ENCODE data around the gene SORD. TPM values are rescaled to one million over a fixed set of nuclear protein-coding genes. Genes with fewer than 3 reads are reported as not detected.

Gene SORD
- total and polyA plus RNA-seq, 8 donors, result 5.5 to 43.3 (median 15.3) TPM

DNA sequence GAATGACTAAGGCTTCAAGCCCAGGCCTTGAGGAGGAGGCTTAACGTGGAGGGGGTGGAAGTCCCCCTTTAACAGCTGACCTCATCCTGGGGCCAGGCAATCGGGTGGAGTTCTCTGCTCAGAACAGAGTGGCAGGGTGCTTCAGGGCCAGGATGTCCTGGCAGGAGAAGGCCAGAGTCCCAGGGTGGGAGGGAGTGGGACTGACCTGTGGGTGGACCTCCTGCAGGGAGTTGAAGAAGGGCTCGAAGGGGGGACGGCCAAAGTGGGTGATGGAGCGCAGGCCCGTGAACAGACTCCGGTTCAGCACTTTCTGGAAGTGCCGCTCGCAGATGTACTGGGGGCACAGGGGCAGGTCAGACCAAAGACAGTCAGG lies 71.3 kb downstream of the SORD start:
- Histone ChIP-seq H3K4me1 (no peaks in the 10 kb centered on the region), H3K27me3 (no peaks in the 10 kb centered on the region), H3K36me3 (peaks cover 0 to 6% (median under 1%) of the 10 kb centered on the region in 4 donors), H3K4me3 (no peak overlapping the region), H3K27ac (no peak overlapping the region), H3K9me3 (no peaks in the 10 kb centered on the region)
- WGBS, 5 donors, result 80 to 84% (median 82%) methylated on average over 9 of the region's 9 CpGs
- TF ChIP-seq POLR2A (IDR thresholded peaks at IDR 0.05) (no peak), EP300 (IDR thresholded peaks at IDR 0.05) (no peak), POLR2AphosphoS5 (IDR thresholded peaks at IDR 0.05) (no peak)
- TF ChIP-seq, protein P1, sequence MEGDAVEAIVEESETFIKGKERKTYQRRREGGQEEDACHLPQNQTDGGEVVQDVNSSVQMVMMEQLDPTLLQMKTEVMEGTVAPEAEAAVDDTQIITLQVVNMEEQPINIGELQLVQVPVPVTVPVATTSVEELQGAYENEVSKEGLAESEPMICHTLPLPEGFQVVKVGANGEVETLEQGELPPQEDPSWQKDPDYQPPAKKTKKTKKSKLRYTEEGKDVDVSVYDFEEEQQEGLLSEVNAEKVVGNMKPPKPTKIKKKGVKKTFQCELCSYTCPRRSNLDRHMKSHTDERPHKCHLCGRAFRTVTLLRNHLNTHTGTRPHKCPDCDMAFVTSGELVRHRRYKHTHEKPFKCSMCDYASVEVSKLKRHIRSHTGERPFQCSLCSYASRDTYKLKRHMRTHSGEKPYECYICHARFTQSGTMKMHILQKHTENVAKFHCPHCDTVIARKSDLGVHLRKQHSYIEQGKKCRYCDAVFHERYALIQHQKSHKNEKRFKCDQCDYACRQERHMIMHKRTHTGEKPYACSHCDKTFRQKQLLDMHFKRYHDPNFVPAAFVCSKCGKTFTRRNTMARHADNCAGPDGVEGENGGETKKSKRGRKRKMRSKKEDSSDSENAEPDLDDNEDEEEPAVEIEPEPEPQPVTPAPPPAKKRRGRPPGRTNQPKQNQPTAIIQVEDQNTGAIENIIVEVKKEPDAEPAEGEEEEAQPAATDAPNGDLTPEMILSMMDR (IDR thresholded peaks at IDR 0.05), result no peak
- intact Hi-C loops (cut with DNase I; ENCODE audit: low total_unique reads), result no loop called here
- no peak for DNase-seq

DNA sequence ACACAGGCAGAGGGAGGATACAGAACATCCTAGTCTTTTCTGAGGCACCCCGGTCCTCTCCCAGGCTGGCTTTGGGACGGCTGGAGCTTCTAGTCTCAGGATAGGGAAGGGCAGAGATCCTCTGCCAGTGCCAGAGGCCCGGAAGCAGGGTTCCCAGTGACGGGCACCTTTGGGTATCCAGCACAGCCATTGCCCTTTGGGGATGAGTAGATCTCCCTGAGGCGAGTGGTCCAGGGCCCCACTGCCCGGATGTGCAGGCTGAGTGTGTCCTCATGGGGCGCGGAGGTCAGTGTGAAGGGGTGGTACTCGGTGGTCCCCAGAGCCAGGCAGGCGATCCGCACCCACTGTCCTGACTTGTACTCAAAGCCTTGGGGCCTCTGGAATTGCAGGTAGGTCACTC lies 72.7 kb downstream of the SORD start:
- TF ChIP-seq POLR2A (IDR thresholded peaks at IDR 0.05) (no peak), POLR2AphosphoS5 (IDR thresholded peaks at IDR 0.05) (no peak), EP300 (IDR thresholded peaks at IDR 0.05) (no peak)
- TF ChIP-seq, protein P1 (IDR thresholded peaks at IDR 0.05), result no peak
- Histone ChIP-seq H3K4me3 (no peak overlapping the region), H3K27me3 (no peaks in the 10 kb centered on the region), H3K4me1 (no peaks in the 10 kb centered on the region), H3K9me3 (no peaks in the 10 kb centered on the region), H3K36me3 (peaks cover 0 to 17% (median 4%) of the 10 kb centered on the region in 4 donors), H3K27ac (no peak overlapping the region)
- intact Hi-C loops (cut with DNase I; ENCODE audit: low total_unique reads), result no loop called here
- DNase-seq, result no peak
- 89 to 97% (median 92%) methylated on average over 2 to 11 of the region's 11 CpGs for WGBS, 5 donors

DNA sequence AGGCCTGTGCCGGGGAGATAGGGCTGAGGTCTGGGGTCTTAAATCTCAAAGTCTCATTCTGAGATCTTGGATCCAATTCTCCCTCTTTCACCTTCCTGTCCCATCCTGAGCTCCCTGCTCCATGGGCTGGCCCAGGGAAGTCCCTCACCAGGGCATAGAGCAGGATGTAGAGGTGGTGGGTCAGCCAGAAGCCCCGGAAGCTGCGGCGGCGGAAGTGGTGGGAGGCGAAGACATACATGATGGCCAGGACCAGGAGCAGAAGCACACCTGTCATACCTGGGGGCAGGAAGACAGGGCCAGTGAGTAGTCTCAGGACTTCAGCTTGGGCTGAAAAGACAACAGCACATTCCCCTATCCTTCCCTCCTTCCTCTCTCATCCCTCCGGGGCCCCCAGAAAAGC lies 74.5 kb downstream of the SORD start:
- no peak for DNase-seq
- no peaks in the 10 kb centered on the region for H3K4me1 ChIP-seq
- TF ChIP-seq POLR2AphosphoS5 (IDR thresholded peaks at IDR 0.05), result no peak
- TF ChIP-seq, protein P1 (IDR thresholded peaks at IDR 0.05), result no peak
- no peak for TF ChIP-seq POLR2A (IDR thresholded peaks at IDR 0.05)
- TF ChIP-seq EP300 (IDR thresholded peaks at IDR 0.05), result no peak
- no peaks in the 10 kb centered on the region for H3K9me3 ChIP-seq
- no peak overlapping the region for H3K27ac ChIP-seq
- no peak overlapping the region for H3K4me3 ChIP-seq
- H3K36me3 ChIP-seq, result peaks cover 0 to 17% (median 4%) of the 10 kb centered on the region in 4 donors
- intact Hi-C loops (cut with DNase I; ENCODE audit: low total_unique reads), result no loop called here
- 92 to 100% (median 95%) methylated on average over 7 of the region's 7 CpGs for WGBS, 5 donors
- no peaks in the 10 kb centered on the region for H3K27me3 ChIP-seq

GRCh38 chr15:45099549-45100165 lies 76.7 kb downstream of the SORD start:
- Histone ChIP-seq H3K4me3 (no peak overlapping the region), H3K9me3 (no peaks in the 10 kb centered on the region), H3K27ac (no peak overlapping the region), H3K36me3 (peaks cover 0 to 17% (median 4%) of the 10 kb centered on the region in 4 donors), H3K27me3 (no peaks in the 10 kb centered on the region), H3K4me1 (no peaks in the 10 kb centered on the region)
- 83 to 90% (median 89%) methylated on average over 23 of the region's 23 CpGs for WGBS, 5 donors
- DNase-seq, result no peak
- TF ChIP-seq, protein P1 (IDR thresholded peaks at IDR 0.05), result no peak
- TF ChIP-seq POLR2A (IDR thresholded peaks at IDR 0.05) (no peak), EP300 (IDR thresholded peaks at IDR 0.05) (no peak), POLR2AphosphoS5 (IDR thresholded peaks at IDR 0.05) (no peak)
- intact Hi-C loops (cut with DNase I; ENCODE audit: low total_unique reads), result no loop called here
